SK-N-SH (cell line): Measurements from ENCODE around the gene AP3S2. TPM values are rescaled to one million over a fixed set of nuclear protein-coding genes. Genes with fewer than 3 reads are reported as not detected.

Experiments
- CTCF ChIA-PET: fragments of 300-600, 350-600 bp; formaldehyde crosslinking; extraction: SDS; loops from one replicate; lab custom pipeline; 2021; lab: Yijun Ruan, JAX
- POLR2A ChIA-PET: fragments of 350-600 bp; sonication (Branson Sonifier 250); formaldehyde crosslinking; extraction: SDS; loops from one replicate; lab custom pipeline; 2020; ENCODE audit warnings: antibody characterized with exemption, inconsistent platforms; lab: Yijun Ruan, JAX
- DNase-seq: peaks from one replicate; pipeline ENCODE4 v3.0.0; 2012
- H2AFZ ChIP-seq: fragments of 200-600 bp; sonication (generic); 2 replicates; pipeline ENCODE4 v1.8.1; 2016; ENCODE audit warnings: antibody characterized with exemption, mild to moderate bottlenecking, low read depth
- H3F3A ChIP-seq: fragments of 200-600 bp; sonication (generic); replicated peaks from 2 replicates; pipeline ENCODE3; 2016; ENCODE audit warnings: antibody characterized with exemption, mild to moderate bottlenecking; ENCODE audit not compliant: insufficient read depth
- H3K27ac ChIP-seq, 2 experiments: fragments of 200-500 bp in 1 of 2; fragments of 200-600 bp in 1 of 2; sonication (Bioruptor generic) in 1 of 2; sonication (generic), shearing (Covaris generic) in 1 of 2; 2 replicates each; pipeline versions ENCODE4 v1.5.1 to v1.6.1; 2014 to 2016; ENCODE audit warnings: low read depth in 2 of 2, inconsistent platforms in 1 of 2, low read length in 1 of 2, mild to moderate bottlenecking in 1 of 2, mixed read lengths in 1 of 2
- H3K27me3 ChIP-seq: fragments of 200-600 bp; sonication (generic), shearing (Covaris generic); 2 replicates; pipeline ENCODE4 v1.6.1; 2016; ENCODE audit warnings: mixed run types; ENCODE audit not compliant: insufficient read depth
- H3K36me3 ChIP-seq, 2 experiments: fragments of 200-500 bp in 1 of 2; fragments of 200-600 bp in 1 of 2; sonication (Bioruptor generic) in 1 of 2; sonication (generic) in 1 of 2; replicated peaks in 1 of 2; 2 replicates each; pipeline versions ENCODE3 to v1.5.1; 2014 to 2016; ENCODE audit warnings: low read length in 1 of 2, mild to moderate bottlenecking in 1 of 2; ENCODE audit not compliant: insufficient read depth in 2 of 2, control insufficient read depth in 1 of 2
- H3K4me1 ChIP-seq, 2 experiments: fragments of 200-500 bp in 1 of 2; fragments of 200-600 bp in 1 of 2; sonication (Bioruptor generic) in 1 of 2; sonication (generic), shearing (Covaris generic) in 1 of 2; 2 replicates each; pipeline versions ENCODE4 v1.5.1 to v1.6.1; 2014 to 2016; ENCODE audit warnings: low read depth in 1 of 2, low read length in 1 of 2, mixed run types in 1 of 2; ENCODE audit not compliant: insufficient read depth in 2 of 2, control insufficient read depth in 1 of 2
- H3K4me2 ChIP-seq: fragments of 200-600 bp; sonication (generic), shearing (Covaris generic); 2 replicates; pipeline ENCODE4 v1.6.1; 2017; ENCODE audit warnings: mixed run types
- H3K4me3 ChIP-seq, 2 experiments: fragments of 200-500 bp in 1 of 2; fragments of 200-600 bp in 1 of 2; sonication (Bioruptor generic) in 1 of 2; sonication (generic), shearing (Covaris generic) in 1 of 2; 2 replicates each; pipeline versions ENCODE4 v1.5.1 to v1.8.1; 2014 to 2016; ENCODE audit warnings: low read depth in 2 of 2, inconsistent platforms in 1 of 2, low read length in 1 of 2, mild to moderate bottlenecking in 1 of 2, mixed read lengths in 1 of 2, moderate library complexity in 1 of 2
- H3K79me2 ChIP-seq: fragments of 200-600 bp; sonication (generic); 2 replicates; pipeline ENCODE4 v1.8.1; 2017; ENCODE audit warnings: mild to moderate bottlenecking; ENCODE audit not compliant: insufficient read depth
- H3K9ac ChIP-seq: fragments of 200-600 bp; sonication (generic); 2 replicates; pipeline ENCODE4 v1.6.1; 2017; ENCODE audit warnings: mixed run types
- H3K9me2 ChIP-seq: fragments of 200-600 bp; sonication (generic); 2 replicates; pipeline ENCODE4 v1.6.1; 2017; ENCODE audit warnings: mixed run types
- H3K9me3 ChIP-seq: fragments of 200-600 bp; sonication (generic); 2 replicates; pipeline ENCODE4 v1.6.1; 2017; ENCODE audit warnings: mixed run types, mild to moderate bottlenecking, moderate library complexity
- H4K20me1 ChIP-seq: fragments of 200-600 bp; sonication (generic); 2 replicates; pipeline ENCODE4 v1.6.1; 2017; ENCODE audit warnings: mild to moderate bottlenecking, mixed run types; ENCODE audit not compliant: insufficient read depth
- ELF1 ChIP-seq: IDR thresholded peaks from 2 replicates; pipeline ENCODE4 v1.4.0; 2012
- FOXM1 ChIP-seq: IDR thresholded peaks from 2 replicates; pipeline ENCODE4 v1.4.0; 2012; ENCODE audit warnings: low read depth, mild to moderate bottlenecking
- IRF3 ChIP-seq: fragments of 150-350 bp; IDR thresholded peaks from 2 replicates; pipeline ENCODE4 v1.6.1; 2016; ENCODE audit warnings: mild to moderate bottlenecking, low read depth, low read length
- NFIC ChIP-seq: IDR thresholded peaks from 2 replicates; pipeline ENCODE4 v1.4.0; 2012; ENCODE audit warnings: borderline replicate concordance
- POLR2AphosphoS5 ChIP-seq: IDR thresholded peaks from 2 replicates; pipeline ENCODE4 v1.6.1; 2012; ENCODE audit warnings: low read depth, low read length
- REST ChIP-seq: IDR thresholded peaks from 2 replicates; pipeline ENCODE4 v1.6.1; 2012; ENCODE audit warnings: mild to moderate bottlenecking, low read depth, low read length, moderate library complexity
- RFX5 ChIP-seq: IDR thresholded peaks from 2 replicates; pipeline ENCODE4 v1.6.1; 2012; ENCODE audit warnings: mild to moderate bottlenecking, improper control_type of control experiment, low read length
- WGBS: methylation state at CpG from one replicate; pipeline ENCODE4 v1.1.6; 2017; ENCODE audit warnings: low lambda C conversion rate; 5-methylcytosine and 5-hydroxymethylcytosine counted together
- polyA plus RNA-seq, 3 experiments: library from polyadenylated mRNA; depleted of rRNA; stranded (reverse); fragments of >200 nt; gene quantifications; 2 replicates each; pipeline ENCODE4 v1.2.3, GENCODE V29; 2012

The AP3S2 gene
- polyA plus RNA-seq, 1 of the 3 experiments (the other 2 are of a cell fraction): 11.9 TPM

GRCh38 chr15:89803941-89804800, 89.6 kb downstream of the AP3S2 start (continued):
- TF ChIP-seq REST (no peak), NFIC (no peak)

- H3K4me1 ChIP-seq: no peaks in the 10 kb centered on the region
- no peak overlapping the region for H3K4me2 ChIP-seq
- CTCF ChIA-PET: interaction anchor here (1.5 to 1.8 kb wide), 2 partner anchors 43 to 72 kb away, joined by 5 to 10 read pairs; no protein-coding TSS in a partner anchor
- H4K20me1 ChIP-seq: no peaks in the 10 kb centered on the region
- no peaks in the 10 kb centered on the region for H3K27me3 ChIP-seq
- H3K36me3 ChIP-seq: peaks cover 0 to 13% of the 10 kb centered on the region in 2 experiments
- peak; percentile 27 for DNase-seq
- TF ChIP-seq FOXM1 (no peak), ELF1 (no peak), POLR2AphosphoS5 (no peak), RFX5 (no peak), IRF3 (no peak), REST (no peak)
- TF ChIP-seq, all 33 proteins: peak for 0
- POLR2A ChIA-PET: no interaction called here
- H3F3A ChIP-seq: no peaks in the 10 kb centered on the region
- no peak overlapping the region for H3K27ac ChIP-seq
- H3K4me3 ChIP-seq: no peak overlapping the region
- no peaks in the 10 kb centered on the region for H3K9me3 ChIP-seq
- H2AFZ ChIP-seq: no peak overlapping the region
- H3K9ac ChIP-seq: no peak overlapping the region
- no peaks in the 10 kb centered on the region for H3K79me2 ChIP-seq
- 83% methylated on average over 8 of the region's 24 CpGs for WGBS
- H3K9me2 ChIP-seq: no peaks in the 10 kb centered on the region
Observed at GRCh38 chr15:89802986-89803824, 90.6 kb downstream of the AP3S2 start.
